Breast epithelium (tissue), 4 donors: ENCODE results near the gene PAN3. TPM values are rescaled to one million over a fixed set of nuclear protein-coding genes. Genes with fewer than 3 reads are reported as not detected.

Source experiments
- DNase-seq, 2 donors: peaks; one replicate each; pipeline ENCODE4 v3.0.0-alpha.2; 2019; ENCODE audit warnings: low spot score in 2 of 2
- H3K27ac ChIP-seq, 2 donors: fragments of 200-600 bp; sonication (generic) in 1 of 2; one replicate each; pipeline ENCODE4 v1.5.1; 2016 to 2019; ENCODE audit warnings: mild to moderate bottlenecking in 1 of 2
- H3K27me3 ChIP-seq, 2 donors: fragments of 200-600 bp; sonication (generic) in 1 of 2; one replicate each; pipeline versions ENCODE4 v1.5.1 to v1.6.0; 2017 to 2019; ENCODE audit warnings: control low read depth in 1 of 2, mild to moderate bottlenecking in 1 of 2
- H3K36me3 ChIP-seq: fragments of 200-600 bp; one replicate; pipeline ENCODE4 v1.5.1; 2019
- H3K4me1 ChIP-seq, 2 donors: fragments of 200-600 bp; sonication (generic); one replicate each; pipeline ENCODE4 v1.5.1; 2016 to 2019; ENCODE audit warnings: control low read depth in 1 of 2
- H3K4me3 ChIP-seq, 3 donors: fragments of 200-600 bp; sonication (generic); 1 replicate in 2 of 3; 2 replicates in 1 of 3; pipeline ENCODE4 v1.5.1; 2016 to 2019; ENCODE audit warnings: mild to moderate bottlenecking in 3 of 3, moderate library complexity in 2 of 3
- H3K9me3 ChIP-seq, 2 donors: fragments of 200-600 bp; sonication (generic) in 1 of 2; one replicate each; pipeline ENCODE4 v1.5.1; 2016 to 2019; ENCODE audit warnings: control low read depth in 1 of 2
- POLR2A ChIP-seq: fragments of 450-650 bp; IDR thresholded peaks from one replicate; pipeline ENCODE4 v1.6.1; 2016; ENCODE audit warnings: antibody characterized with exemption, mild to moderate bottlenecking, moderate library complexity
- POLR2AphosphoS5 ChIP-seq, 3 donors: sonication (generic); formaldehyde crosslinking; IDR thresholded peaks; one replicate each; pipeline ENCODE4 v1.6.1; 2017; ENCODE audit warnings: antibody characterized with exemption in 3 of 3
- intact Hi-C: fragments of 100-400 bp; cut with DNase I; formaldehyde crosslinking; loops from one replicate; pipeline ENCODE4 v1.15.1; 2023; ENCODE audit warnings: low total_unique reads
- total RNA-seq, 3 donors: library from RNA; depleted of rRNA; stranded (reverse); fragments of >200 nt; gene quantifications; one replicate each; pipeline ENCODE4 v1.1.0, GENCODE V29; 2016
- TF ChIP-seq, protein P1 (sequence below), 3 donors: fragments of 450-650 bp; IDR thresholded peaks; one replicate each; pipeline ENCODE4 v1.5.1; 2016 to 2017; ENCODE audit warnings: antibody characterized with exemption in 3 of 3, mild to moderate bottlenecking in 3 of 3, moderate library complexity in 3 of 3

The PAN3 gene
- total RNA-seq, 3 donors from 2014 or later: 39.0 to 75.2 (median 50.8) TPM

DNA sequence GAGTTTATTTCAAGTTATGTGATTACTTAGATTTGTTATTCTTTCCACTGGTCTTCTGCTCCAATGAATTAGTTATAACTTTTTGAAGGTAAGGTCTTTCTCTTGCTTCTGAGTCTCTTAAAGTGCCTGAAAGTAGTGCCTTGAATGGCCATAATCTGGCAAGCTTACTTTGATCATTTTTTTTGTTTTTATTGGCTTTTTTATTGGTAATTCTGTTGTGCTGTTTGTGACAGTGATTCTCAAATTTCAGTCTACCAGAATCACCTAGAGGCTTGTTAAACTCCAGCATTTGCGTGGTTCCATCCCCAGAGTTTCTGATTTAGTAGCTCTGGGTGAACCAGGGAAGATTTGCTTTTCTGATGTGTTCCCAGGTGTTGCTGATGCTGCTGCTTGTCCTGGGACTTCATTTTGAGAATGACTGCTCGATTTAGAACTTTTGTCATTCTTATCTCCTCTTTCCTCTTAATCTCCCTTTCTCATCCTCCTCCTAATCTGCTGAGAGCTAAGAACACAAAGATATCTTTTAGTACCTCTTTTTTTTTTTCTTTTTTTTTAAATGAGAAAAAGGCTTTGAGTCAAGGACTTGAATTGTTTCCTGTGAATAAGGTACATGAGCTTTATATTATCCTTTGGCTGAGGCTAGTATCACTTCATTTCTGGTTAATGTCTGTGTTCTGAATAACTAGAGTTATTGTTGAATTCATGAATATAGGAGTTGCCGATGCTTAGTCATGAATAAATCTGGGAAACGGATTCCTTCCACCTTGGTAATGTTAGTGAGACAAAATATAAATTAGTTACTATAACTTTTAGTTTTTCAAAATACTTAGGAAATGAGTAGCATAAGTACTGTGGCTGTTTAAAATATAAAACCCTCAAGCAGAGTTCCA is 91.4 kb downstream of the PAN3 start:
- TF ChIP-seq, protein P1, sequence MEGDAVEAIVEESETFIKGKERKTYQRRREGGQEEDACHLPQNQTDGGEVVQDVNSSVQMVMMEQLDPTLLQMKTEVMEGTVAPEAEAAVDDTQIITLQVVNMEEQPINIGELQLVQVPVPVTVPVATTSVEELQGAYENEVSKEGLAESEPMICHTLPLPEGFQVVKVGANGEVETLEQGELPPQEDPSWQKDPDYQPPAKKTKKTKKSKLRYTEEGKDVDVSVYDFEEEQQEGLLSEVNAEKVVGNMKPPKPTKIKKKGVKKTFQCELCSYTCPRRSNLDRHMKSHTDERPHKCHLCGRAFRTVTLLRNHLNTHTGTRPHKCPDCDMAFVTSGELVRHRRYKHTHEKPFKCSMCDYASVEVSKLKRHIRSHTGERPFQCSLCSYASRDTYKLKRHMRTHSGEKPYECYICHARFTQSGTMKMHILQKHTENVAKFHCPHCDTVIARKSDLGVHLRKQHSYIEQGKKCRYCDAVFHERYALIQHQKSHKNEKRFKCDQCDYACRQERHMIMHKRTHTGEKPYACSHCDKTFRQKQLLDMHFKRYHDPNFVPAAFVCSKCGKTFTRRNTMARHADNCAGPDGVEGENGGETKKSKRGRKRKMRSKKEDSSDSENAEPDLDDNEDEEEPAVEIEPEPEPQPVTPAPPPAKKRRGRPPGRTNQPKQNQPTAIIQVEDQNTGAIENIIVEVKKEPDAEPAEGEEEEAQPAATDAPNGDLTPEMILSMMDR (IDR thresholded peaks at IDR 0.05): no peak
- TF ChIP-seq POLR2A: no peak
- no peak for TF ChIP-seq POLR2AphosphoS5 (IDR thresholded peaks at IDR 0.05)
- intact Hi-C loops: loop anchor here (5.0 kb wide), 1 partner anchor 98 kb away; no protein-coding TSS in a partner anchor
- Histone ChIP-seq H3K27ac (no peak overlapping the region), H3K4me1 (no peaks in the 10 kb centered on the region), H3K4me3 (no peak overlapping the region), H3K9me3 (no peaks in the 10 kb centered on the region), H3K27me3 (no peaks in the 10 kb centered on the region), H3K36me3 (peaks cover 5% of the 10 kb centered on the region)
- DNase-seq: no peak

DNA sequence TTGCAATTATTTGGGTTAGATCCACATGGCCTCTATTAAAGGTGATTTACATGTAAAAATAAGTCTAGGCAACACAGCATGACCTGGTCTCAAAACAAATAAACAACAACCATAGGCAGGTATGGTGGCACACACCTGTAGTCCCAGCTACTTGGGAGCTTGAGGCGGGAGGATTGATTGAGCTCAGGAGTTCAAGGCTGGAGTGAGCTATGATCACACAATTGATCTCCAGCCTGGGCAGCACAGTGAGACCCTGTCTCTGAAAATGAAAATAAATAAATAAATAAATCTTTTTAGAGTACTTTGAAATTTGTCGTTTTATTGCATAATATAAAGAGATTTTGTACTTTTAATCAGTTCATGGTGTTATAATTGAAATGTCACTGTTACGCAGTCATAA is 93.3 kb downstream of the PAN3 start:
- intact Hi-C loops: loop anchor here (5.0 kb wide), 1 partner anchor 96 kb away; no protein-coding TSS in a partner anchor
- Histone ChIP-seq H3K27me3 (no peaks in the 10 kb centered on the region), H3K9me3 (no peaks in the 10 kb centered on the region), H3K27ac (no peak overlapping the region), H3K36me3 (peaks cover 5% of the 10 kb centered on the region), H3K4me1 (no peaks in the 10 kb centered on the region), H3K4me3 (no peak overlapping the region)
- TF ChIP-seq, protein P1 (IDR thresholded peaks at IDR 0.05): no peak
- TF ChIP-seq POLR2A (no peak), POLR2AphosphoS5 (IDR thresholded peaks at IDR 0.05) (no peak)
- DNase-seq: no peak

DNA sequence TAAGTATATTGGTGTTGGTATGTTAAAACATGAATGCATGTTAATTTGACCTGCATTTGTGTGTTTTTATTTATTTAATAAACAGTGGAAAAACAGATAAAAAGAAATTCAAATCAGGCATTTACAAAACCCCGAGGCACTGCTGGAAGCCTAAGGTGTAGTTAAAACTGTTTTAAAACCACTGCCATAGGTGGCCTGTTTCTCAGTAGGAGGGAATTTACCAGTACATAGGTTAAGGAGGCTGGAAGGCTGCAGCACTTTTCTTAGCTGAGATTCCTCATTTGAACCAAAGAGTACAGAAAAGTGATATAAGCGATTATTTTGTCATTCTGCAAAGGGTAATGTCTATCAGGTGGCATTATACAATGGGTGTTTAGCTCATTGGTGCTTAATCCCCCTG is 99.6 kb downstream of the PAN3 start:
- TF ChIP-seq POLR2AphosphoS5 (IDR thresholded peaks at IDR 0.05) (no peak), POLR2A (no peak)
- TF ChIP-seq, protein P1 (IDR thresholded peaks at IDR 0.05): no peak
- H3K27ac ChIP-seq: no peak overlapping the region
- intact Hi-C loops: no loop called here

DNA sequence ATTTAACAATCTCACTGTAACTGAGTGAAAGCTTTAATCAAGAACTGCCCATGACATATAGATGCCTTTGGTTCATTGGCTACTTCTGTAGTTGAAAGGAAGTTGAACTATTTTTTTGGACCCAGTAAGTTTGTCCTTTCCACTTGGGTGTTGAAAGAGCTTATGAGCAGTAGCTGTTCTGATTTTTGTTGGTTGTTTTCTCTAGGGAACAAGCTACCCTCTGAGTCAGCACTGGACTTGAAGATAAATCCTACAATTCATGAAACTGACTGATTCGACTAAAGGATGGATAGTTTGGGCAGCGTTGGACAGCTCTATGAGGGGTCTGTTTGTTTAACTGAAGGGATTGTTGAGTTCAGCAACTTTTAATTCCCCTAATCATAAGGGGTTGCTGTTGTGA is 101.0 kb downstream of the PAN3 start:
- H3K27ac ChIP-seq: no peak overlapping the region
- H3K4me3 ChIP-seq: no peak overlapping the region
- H3K4me1 ChIP-seq: no peaks in the 10 kb centered on the region
- intact Hi-C loops: no loop called here
- TF ChIP-seq, protein P1 (IDR thresholded peaks at IDR 0.05): no peak
- TF ChIP-seq POLR2A (no peak), POLR2AphosphoS5 (IDR thresholded peaks at IDR 0.05) (no peak)
- H3K36me3 ChIP-seq: peaks cover 12% of the 10 kb centered on the region
- no peaks in the 10 kb centered on the region for H3K9me3 ChIP-seq
- DNase-seq: no peak
- no peaks in the 10 kb centered on the region for H3K27me3 ChIP-seq

More for the DNA sequence above, 99.6 kb downstream of the PAN3 start:
- Histone ChIP-seq H3K9me3 (no peaks in the 10 kb centered on the region), H3K4me3 (no peak overlapping the region), H3K4me1 (no peaks in the 10 kb centered on the region), H3K36me3 (peaks cover 10% of the 10 kb centered on the region), H3K27me3 (no peaks in the 10 kb centered on the region)
- DNase-seq: no peak

DNA sequence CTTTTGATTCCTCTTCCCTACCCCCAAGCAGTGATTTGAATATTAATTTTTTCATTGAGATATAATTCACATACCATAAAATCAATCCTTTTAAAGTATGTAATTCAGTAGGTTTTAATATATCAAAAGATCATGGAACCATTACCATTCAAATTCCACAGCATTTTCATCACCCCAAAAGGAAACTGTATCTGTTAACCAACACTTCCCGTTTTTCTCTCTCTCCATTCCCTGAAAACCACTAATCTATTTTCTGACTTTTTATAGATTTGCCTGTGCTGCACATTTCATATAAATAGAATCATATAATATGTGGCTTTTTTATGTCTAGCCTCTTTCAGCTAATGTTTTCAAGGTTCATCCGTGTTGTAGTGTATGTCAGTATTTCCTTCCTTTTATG is 107.1 kb downstream of the PAN3 start:
- intact Hi-C loops: no loop called here
- no peak overlapping the region for H3K4me3 ChIP-seq
- TF ChIP-seq, protein P1 (IDR thresholded peaks at IDR 0.05): no peak
- TF ChIP-seq POLR2AphosphoS5 (IDR thresholded peaks at IDR 0.05) (no peak), POLR2A (no peak)
- H3K27ac ChIP-seq: no peak overlapping the region
- H3K27me3 ChIP-seq: no peaks in the 10 kb centered on the region
- peaks cover 11% of the 10 kb centered on the region for H3K36me3 ChIP-seq
- H3K4me1 ChIP-seq: no peaks in the 10 kb centered on the region
- no peak for DNase-seq
- no peaks in the 10 kb centered on the region for H3K9me3 ChIP-seq
